LNCaP clone FGC (cell line): ENCODE results near the gene FBXL7.

ENCODE experiments used
- DNase-seq: peaks from one replicate; pipeline ENCODE4 v3.0.0-alpha.2; 2011; ENCODE audit warnings: low read depth
- H3K4me3 ChIP-seq: 2 replicates; pipeline ENCODE4 v1.5.1; 2011; ENCODE audit warnings: mild to moderate bottlenecking, low read depth, low read length, control low read depth
- CTCF ChIP-seq: IDR thresholded peaks from 2 replicates; pipeline ENCODE4 v1.5.1; 2012; ENCODE audit warnings: mild to moderate bottlenecking; ENCODE audit not compliant: control insufficient read depth, insufficient read depth; ENCODE audit errors: extremely low read depth

FBXL7 gene

GRCh38 chr5:15522187-15522520 is 22.2 kb downstream of the FBXL7 start:
- DNase-seq: peak; percentile 13
- TF ChIP-seq CTCF: no peak
- no peak overlapping the region for H3K4me3 ChIP-seq

GRCh38 chr5:15524712-15525111 is 24.7 kb downstream of the FBXL7 start:
- no peak overlapping the region for H3K4me3 ChIP-seq
- TF ChIP-seq CTCF: no peak
- no peak for DNase-seq

- no peak for DNase-seq
- no peak overlapping the region for H3K4me3 ChIP-seq
- no peak for TF ChIP-seq CTCF
Measured at GRCh38 chr5:15525703-15526275, 25.8 kb downstream of the FBXL7 start.

- H3K4me3 ChIP-seq: no peak overlapping the region
- DNase-seq: no peak
- TF ChIP-seq CTCF: no peak
Measured at GRCh38 chr5:15526413-15526812, 26.4 kb downstream of the FBXL7 start.

GRCh38 chr5:15528476-15528875 is 28.5 kb downstream of the FBXL7 start:
- DNase-seq: no peak
- H3K4me3 ChIP-seq: no peak overlapping the region
- TF ChIP-seq CTCF: no peak

- H3K4me3 ChIP-seq: no peak overlapping the region
- TF ChIP-seq CTCF: no peak
- DNase-seq: no peak
Measured at GRCh38 chr5:15529013-15529412, 29.0 kb downstream of the FBXL7 start.

- no peak for DNase-seq
- H3K4me3 ChIP-seq: no peak overlapping the region
- TF ChIP-seq CTCF: no peak
Measured at GRCh38 chr5:15529821-15530220, 29.8 kb downstream of the FBXL7 start.
